Measurements from ENCODE around the gene PTPN11.

Gene PTPN11

DNA sequence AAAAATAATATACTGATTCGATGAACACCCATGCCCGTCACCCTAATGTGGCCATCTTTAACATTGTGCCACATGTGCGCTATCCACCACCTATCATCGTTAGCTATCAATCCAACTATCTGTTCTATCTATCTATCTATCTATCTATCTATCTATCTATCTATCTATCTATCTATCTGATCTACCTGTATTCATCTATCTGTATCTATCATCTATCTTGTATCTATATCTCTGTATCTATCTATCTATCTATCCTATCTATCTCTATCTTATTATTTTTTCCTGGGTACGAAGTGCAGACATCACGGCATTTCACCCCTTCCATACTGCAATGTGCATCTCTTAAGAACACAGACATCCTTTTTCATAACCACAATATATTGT lies 106.7 kb downstream of the PTPN11 start:
- H3K27ac ChIP-seq = no peak overlapping the region
- no peak overlapping the region for H3K4me3 ChIP-seq
- no peak for DNase-seq (ENCODE audit: low spot score)
- TF ChIP-seq, protein P1, sequence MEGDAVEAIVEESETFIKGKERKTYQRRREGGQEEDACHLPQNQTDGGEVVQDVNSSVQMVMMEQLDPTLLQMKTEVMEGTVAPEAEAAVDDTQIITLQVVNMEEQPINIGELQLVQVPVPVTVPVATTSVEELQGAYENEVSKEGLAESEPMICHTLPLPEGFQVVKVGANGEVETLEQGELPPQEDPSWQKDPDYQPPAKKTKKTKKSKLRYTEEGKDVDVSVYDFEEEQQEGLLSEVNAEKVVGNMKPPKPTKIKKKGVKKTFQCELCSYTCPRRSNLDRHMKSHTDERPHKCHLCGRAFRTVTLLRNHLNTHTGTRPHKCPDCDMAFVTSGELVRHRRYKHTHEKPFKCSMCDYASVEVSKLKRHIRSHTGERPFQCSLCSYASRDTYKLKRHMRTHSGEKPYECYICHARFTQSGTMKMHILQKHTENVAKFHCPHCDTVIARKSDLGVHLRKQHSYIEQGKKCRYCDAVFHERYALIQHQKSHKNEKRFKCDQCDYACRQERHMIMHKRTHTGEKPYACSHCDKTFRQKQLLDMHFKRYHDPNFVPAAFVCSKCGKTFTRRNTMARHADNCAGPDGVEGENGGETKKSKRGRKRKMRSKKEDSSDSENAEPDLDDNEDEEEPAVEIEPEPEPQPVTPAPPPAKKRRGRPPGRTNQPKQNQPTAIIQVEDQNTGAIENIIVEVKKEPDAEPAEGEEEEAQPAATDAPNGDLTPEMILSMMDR (IDR thresholded peaks at IDR 0.05) = no peak

DNA sequence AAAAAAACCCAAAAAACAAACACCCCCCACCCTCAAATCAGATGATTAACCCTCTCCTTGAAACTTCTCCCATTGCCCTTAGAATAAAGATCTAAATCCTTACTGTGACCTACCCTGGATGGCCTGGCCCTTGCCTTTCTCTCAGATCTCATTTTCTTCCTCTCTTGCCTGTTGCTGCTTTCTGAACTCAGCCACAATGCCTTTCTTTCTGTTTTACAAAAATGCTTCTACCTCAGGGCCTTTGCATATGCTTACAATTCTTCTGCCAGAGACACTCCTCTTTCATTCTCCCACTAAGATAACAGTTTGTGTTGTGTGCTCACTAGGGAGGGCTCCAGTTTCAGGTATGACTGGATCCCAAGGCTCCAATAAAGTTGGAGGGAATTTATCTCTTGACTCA lies 108.3 kb downstream of the PTPN11 start:
- Histone ChIP-seq H3K4me3 (no peak overlapping the region), H3K27ac (no peak overlapping the region)
- TF ChIP-seq, protein P1 (IDR thresholded peaks at IDR 0.05) = no peak
- no peak for DNase-seq (ENCODE audit: low spot score)

DNA sequence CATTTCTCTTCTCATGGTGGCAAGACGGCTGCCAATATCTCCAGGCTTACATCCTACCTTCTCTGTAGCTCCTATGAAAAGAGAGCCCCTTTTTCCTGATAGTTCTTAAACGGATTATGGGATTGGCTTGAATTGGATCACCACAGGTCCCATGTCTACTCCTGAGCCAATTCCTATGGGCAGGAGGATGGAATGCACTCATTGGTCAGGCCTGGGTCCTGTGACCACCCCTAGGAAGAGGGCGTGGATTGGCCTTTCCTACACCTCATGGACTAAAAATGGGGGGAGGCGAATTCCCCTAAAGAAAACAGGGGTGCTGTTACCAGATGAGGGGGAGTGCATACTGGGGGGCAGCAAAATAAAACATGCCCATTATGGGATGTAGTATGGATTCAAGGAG lies 108.8 kb downstream of the PTPN11 start:
- DNase-seq (ENCODE audit: low spot score) = no peak
- Histone ChIP-seq H3K27ac (no peak overlapping the region), H3K4me3 (no peak overlapping the region)
- TF ChIP-seq, protein P1 (IDR thresholded peaks at IDR 0.05) = no peak

DNA sequence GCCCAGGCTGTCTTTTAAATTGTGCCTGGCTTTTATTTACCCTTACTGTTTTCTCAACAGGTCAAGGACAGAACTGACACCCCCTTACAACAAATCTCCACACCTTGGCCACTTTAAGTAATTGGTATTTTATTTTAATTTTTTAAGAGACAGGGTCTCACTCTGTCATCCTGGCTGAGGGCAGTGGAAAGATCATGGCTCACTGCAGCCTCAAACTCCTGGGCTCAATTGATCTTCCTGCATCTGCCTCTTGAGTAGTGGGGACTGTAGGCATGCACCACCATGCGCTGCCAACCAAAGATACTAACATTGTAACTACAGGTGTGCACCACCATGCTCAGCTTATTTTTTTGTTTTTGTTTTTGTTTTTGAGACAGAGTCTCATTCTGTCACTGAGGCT lies 109.8 kb downstream of the PTPN11 start:
- Histone ChIP-seq H3K4me3 (no peak overlapping the region), H3K27ac (no peak overlapping the region)
- DNase-seq (ENCODE audit: low spot score) = no peak
- TF ChIP-seq, protein P1 (IDR thresholded peaks at IDR 0.05) = no peak

DNA sequence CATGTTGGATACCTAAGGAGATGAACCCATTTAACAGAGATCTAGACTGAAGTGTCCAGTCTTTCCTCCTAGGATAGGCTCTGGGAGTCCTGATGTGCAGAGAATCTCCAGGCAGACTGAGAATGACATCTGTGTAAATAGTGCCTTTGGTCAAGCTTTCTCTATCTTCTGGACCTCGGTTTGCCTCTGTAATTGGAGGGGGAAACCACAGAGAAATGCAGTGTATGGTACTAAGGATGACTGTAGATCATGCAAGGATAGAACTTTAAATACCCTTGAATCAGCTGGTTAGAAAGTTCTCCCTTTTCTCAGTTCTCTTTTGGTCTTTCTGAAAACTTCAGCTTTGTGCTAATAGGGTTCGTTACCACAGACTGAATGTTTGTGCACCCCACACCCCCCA lies 112.2 kb downstream of the PTPN11 start:
- TF ChIP-seq, protein P1 (IDR thresholded peaks at IDR 0.05) = no peak
- Histone ChIP-seq H3K27ac (no peak overlapping the region), H3K4me3 (no peak overlapping the region)
- no peak for DNase-seq (ENCODE audit: low spot score)

DNA sequence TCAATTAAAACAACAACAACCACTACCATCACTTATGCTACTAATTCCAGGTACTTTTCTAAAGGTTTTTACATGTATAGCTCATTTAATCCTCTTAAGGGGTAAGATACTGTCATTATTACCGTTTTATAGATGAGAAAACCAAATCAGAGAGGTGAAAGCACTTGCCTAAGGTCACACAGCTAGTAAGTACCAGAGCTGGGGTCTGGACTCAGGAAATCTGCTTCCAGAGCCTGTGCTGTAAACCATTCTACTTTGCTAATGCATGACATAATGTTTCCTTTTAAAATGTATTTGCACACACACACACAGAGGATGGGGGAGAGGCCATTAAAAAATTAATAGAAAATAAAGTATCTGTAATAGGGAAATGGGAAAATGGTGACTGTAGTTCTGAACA lies 113.4 kb downstream of the PTPN11 start:
- no peak overlapping the region for H3K27ac ChIP-seq
- TF ChIP-seq, protein P1 (IDR thresholded peaks at IDR 0.05) = no peak
- no peak overlapping the region for H3K4me3 ChIP-seq
- DNase-seq (ENCODE audit: low spot score) = no peak

DNA sequence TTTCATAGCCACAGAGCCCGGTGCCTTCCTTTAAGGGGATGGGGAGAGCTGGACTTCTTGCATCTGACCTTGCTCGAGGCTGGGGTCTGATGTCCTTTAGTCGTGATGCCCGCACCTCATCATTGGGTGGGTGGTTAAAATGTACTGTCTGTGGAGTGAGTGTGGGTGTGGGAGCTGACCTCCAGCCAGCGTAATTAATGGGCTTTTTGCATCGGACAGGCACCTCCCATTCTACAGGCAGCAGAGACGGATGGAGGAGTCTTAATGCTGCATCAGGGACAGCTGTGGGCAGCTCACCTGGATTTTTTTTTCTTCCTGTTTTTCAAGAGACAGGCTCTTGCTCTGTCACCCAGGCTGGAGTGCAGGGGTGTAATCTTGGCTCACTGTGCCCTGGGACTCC lies 114.8 kb downstream of the PTPN11 start:
- no peak for DNase-seq (ENCODE audit: low spot score)
- TF ChIP-seq, protein P1 (IDR thresholded peaks at IDR 0.05) = no peak
- no peak overlapping the region for H3K27ac ChIP-seq
- no peak overlapping the region for H3K4me3 ChIP-seq

Data from coronary artery (tissue), 2 donors.